Tongue (tissue), 2 donors: ENCODE results near the gene LYSET. TPM values are rescaled to one million over a fixed set of nuclear protein-coding genes. Genes with fewer than 3 reads are reported as not detected.
A peak's percentile ranks its signal among the peaks of the same experiment; 100 is the strongest.
"Not testable (repeated sequence)": the region's sequence is repeated elsewhere in the genome, so short reads cannot be mapped to it uniquely, and the experiment has no call there.

Experiments used
- DNase-seq: peaks from one replicate; pipeline ENCODE4 v3.0.0-alpha.2; 2015
- total RNA-seq: library from RNA; depleted of rRNA; stranded (reverse); fragments of >200 nt; gene quantifications from one replicate; pipeline ENCODE4 v1.2.3, GENCODE V29; 2014

Gene LYSET, protein sequence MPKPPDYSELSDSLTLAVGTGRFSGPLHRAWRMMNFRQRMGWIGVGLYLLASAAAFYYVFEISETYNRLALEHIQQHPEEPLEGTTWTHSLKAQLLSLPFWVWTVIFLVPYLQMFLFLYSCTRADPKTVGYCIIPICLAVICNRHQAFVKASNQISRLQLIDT
- total RNA-seq = 14.2 TPM

DNA sequence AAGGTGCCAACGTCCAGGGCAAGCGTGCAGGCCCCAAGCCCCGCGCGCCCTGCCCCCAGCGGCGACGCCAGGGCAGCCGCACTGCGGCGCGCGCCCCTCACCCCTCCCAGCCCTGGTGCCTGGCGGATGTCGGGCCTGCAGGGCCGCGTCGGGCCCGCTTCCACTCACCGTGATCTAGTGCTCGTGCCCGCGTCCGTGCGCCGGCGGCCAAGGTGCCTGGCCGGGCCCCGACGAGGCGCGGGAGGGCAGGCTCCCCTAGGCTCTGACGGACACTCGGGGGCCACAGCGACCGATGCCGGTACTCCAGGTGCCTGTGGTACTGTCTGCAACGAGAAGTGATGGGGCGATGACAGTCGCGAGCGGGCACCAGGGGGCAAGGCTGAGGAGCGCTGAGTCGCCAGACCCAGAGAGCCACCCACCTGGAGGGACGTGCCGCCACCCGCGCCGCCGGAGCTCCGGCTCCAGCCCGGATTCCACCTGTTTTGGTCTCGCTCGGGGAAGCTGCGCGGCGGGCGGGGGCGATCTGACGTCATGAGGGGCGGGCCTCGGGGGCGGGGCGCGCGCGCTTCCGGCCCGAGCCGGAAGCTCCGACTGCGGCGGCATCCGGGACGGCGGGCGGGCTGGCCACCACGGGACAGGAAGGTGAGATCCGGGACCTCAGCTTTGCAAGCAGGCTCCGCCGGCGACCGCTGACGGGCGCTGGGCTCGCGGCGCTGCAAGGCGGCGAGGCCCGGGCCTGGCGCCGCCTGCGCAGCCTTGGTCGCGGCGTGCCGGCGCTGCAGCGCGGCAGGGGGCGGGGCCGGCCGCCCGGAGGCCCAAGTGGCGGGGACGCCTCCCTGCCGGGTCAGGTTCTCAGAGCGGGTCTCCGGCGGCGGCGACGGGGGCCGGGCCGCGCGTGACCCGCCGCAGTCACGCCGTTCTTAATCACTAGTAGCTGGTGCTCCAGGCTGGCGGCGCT lies at the start of gene LYSET, which contains the start of gene MOAP1:
Gene LYSET, plus strand, starts transcription at position 927 of the 958 bp plus-strand sequence. CDS start 89 bp downstream, outside the sequence.
Gene MOAP1, minus strand, starts transcription at position 507 of the 958 bp plus-strand sequence. CDS start 655 bp downstream, outside the sequence.
- peak; percentile 93 for DNase-seq

GRCh38 chr14:93135399-93135798 lies 49.7 kb upstream of the LYSET start:
- DNase-seq = no peak

- no peak for DNase-seq
Measured at GRCh38 chr14:93136009-93136408, 49.1 kb upstream of the LYSET start.

DNA sequence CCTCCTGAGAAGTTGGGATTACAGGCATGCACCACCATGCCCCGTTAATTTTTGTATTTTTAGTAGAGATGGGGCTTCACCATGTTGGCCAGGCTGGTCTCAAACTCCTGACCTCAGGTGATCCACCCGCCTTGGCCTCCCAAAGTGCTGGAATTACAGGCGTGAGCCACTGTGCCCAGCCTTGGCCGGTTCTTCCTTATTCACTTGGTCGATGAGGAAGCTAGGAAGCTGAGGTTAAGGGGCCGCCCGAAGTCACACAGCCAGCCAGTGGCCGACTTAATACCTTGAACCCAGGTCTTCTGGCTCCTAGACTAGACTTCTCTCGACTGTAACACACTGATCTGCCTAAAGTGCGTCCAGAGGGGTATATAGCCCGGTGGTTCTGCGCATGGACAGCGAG lies 48.6 kb upstream of the LYSET start:
- DNase-seq = not testable (repeated sequence)

DNA sequence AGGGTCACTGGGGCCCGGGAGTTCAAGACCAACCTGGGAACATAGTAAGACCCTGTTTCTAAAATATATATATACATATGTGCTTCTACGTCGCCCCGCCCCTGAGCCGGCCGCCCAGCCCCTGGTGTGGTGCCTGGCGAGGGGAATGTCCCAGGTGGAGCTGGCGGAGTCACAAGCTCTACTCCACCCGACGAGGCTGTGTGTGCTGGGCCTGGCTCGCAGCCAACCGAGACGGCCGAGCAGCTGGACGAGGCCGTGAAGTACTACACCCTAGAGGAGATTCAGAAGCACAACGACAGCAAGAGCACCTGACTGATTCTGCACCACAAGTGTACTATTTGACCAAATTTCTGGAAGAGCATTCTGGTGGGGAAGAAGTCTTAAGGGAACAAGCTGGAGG lies 47.3 kb upstream of the LYSET start:
- peak; percentile 64 for DNase-seq

DNA sequence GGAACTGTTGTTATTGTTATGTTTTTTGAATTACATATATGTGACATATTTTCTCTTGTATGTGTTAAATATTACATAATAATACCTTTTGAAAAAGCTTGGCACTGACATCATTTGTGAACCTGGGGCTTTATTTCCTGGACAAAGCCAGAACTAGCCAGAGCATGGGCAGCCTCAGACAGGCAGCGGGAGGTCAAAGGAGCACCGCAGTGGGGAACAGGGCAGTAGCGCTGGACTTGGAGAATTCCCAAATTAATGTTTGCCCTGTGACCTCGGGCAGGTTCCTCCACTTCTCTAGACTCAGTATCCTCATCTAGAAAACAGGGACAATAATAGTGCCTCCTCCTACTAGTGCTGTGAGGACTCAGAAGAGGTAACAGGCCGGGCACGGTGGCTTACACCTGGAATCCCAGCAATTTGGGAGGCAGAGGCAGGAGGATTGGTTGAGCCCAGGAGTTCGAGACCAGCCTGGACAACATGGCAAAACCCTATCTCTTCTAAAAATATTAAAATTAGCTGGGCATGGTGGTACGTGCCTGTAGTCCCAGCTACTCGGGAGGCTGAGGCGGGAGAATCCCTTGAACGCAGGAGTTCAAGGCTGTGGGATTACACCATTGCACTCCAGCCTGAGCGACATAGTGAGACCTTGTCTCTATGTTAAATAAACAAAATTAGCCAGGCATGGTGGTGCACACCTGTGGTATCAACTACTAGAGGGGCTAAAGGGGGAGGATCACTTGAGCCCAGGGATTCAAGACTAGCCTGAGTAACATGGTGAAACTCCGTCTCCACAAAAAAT lies 42.1 kb upstream of the LYSET start:
- no peak for DNase-seq

DNA sequence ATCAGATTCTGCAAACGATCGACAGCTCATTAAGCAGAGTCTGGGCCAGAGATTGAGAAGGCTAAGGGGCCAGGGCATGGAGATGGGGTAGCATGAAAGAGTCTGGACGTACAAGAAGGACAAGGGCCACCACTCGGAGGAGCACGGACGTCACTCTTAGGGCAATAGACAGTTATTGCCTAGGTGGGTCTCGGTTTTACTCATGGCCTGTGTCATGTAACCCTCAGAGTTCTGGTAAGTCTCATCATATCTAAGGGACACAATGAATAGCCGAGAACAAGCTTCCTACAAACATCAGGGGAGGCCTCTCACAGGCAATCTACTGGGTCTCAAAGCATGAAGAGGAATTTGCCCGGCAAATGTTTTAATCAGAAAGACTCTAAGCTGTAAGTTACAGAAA lies 39.0 kb upstream of the LYSET start:
- DNase-seq = no peak

DNA sequence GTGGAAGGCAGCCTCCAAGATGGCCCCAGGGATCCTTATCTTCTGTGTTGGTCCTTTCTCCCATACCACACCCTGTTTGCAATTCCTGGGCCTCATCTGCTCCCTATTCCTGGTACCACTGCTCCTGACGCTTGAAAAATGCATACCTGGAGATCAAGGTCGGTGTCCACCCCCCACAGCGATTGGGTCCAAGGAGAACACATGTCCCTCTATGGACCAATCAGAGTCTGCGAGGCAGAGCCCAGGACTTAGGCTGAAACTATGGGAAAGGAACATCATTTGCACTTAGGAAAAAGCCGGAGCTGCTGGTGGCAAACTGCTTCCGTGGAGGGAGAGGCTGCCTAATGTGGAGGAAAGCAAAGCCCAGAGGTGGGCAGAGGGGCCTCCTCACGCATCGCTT lies 36.1 kb upstream of the LYSET start:
- no peak for DNase-seq

DNA sequence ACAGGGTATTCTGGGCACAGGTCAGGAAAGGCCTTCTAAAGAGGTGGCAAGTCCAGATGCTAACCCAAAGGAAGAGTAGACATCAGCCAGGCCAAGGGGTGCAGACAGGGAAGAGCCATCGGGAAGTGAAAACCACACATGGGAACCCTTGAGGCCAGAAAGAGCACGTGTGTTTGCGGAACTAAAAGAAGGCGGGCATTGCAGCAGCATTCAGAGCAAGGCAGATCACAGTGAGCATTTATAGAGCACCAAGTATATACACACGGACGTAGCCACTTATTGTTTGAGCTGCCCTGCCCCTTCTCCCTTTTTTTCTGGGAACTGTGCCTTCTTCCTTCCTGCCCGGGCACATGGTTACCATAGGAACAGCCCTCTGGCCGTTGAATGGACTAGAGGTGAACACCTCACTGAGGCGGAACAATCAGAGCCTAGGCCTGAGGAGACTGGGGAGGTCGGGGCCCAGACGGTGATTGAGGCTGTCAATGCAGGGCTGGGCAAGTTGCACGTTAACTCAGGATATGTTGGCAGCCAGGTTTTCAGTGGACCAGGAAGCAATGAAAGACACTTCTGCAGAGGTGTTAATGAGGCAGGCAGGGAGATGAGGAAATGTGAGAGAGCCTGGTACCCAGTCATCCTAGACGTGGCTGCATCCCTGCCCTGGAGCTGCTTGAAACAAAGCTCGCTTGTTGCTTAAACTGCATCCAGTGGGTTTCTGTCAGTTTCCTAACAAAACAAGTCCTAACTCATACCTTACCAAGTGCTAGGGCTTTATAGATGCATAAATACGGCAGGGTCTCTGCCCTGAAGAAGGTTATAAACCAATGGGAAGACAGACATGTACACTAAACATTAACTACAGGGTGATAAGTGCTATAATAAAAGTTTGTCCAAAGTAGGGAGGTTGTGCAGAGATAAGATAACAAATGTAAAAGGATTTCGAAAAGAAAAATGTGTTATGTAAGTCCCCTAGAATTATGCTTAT lies 34.6 kb upstream of the LYSET start:
- DNase-seq = no peak

DNA sequence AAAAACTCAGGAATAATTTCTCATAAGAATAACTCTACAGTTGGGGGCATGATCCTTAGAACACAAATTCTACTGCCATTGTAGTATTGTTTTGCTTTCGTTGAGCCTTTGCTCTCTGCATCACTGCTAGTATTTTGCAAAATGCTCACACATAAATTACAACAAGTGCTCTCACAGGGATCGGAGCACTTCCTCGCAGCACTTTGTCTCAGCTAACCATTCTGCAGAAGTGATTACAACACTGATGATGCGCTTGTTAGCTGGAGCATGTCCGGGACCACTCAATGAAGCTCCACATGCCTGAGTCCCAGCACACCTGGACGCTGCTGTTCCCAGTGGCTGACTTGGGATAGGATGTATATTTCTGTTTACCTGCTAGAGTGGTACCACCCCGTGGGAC lies 32.0 kb upstream of the LYSET start:
- DNase-seq = no peak

DNA sequence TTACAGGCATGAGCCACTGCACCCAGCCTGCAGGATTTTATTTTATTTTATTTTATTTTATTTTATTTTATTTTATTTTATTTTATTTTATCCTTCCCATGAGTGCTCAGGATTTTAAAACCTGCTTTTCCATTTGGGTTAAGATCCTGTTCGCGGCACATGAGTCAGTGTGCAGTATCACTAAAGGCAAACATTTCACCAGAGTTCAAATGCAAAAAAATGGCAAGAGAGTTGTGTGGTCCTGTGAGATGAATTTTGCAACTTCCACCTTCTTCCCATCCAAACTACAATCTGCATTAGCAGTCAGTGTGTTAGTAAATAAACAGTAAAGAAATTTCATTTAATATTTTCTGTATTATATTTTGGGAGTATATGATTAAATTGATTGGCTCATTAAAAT lies 29.4 kb upstream of the LYSET start:
- no peak for DNase-seq

DNA sequence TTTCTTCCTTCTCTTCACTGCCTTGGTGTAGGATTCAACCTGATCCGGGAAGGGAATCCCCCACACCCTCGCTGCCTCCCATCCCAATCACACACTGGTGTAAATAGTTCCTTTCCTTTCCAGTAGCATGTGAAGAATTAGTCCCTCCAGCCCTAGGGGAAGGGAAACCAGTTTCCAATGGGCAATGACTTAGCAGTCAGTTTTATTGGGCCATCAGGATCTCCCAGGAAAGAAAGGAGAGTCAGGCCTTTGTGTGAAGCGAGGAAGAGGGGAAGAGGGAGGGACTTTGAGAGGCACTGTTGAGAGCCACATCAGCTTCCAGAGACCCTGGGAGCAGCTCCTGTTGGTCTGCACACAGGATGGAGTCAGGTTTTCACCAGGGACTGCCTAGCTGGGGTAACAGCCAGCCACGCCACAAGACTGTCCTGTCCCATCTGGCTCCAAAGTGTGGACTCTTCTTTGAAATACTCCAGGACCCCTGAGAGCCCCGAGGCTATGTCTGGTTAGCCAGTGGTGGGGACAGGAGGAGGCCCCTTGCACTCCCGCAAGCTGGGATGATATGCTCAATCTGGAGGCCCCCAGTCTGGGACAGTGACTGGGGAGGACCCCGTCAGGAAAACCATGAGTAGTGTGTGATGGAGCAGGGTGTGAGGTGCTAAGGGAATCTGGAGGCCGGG lies 28.3 kb upstream of the LYSET start:
- no peak for DNase-seq

DNA sequence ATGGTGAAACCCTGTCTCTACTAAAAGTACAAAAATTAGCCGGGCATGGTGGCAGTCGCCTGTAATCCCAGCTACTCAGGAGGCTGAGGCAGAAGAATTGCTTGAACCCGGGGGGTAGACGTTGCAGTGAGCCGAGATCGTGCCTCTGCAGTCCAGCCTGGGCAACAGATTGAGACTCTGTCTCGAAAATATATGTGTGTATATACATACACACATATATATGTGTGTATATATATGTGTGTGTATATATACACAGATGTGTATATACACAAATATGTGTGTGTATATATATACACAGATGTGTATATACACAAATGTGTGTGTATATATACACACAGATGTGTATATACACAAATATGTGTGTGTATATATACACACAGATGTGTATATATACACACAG lies 26.8 kb upstream of the LYSET start:
- not testable (repeated sequence) for DNase-seq

DNA sequence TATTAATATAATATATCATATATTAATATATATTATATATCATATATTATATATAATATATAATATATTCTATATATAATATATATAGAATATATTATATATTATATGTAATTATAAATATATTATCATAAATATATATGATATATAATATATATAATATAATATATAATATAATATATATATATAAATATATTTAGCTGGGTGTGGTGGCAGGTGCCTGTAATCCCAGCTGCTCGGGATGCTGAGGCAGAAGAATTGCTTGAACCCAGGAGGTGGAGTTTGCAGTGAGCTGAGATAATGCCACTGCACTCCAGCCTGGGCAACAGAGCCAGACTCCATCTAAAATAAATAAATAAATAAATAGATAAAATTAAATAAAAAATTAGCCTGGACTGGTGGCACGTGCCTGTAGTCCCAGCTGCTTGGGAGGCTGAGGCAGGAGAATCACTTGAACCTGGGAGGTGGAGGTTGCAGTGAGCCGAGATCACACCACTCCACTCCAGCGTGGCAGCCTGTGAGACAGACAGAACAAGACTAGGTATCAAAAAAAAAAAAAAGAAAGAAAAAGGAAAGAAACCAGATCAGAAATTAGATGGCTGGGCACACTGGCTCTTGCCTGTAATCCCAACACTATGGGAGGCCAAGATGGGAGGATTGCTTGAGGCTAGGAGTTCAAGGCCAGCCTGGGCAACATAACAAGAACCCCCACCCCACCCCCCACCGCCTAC lies 25.3 kb upstream of the LYSET start:
- DNase-seq = not testable (repeated sequence)

- no peak for DNase-seq
Measured at GRCh38 chr14:93160353-93160801, 24.7 kb upstream of the LYSET start.

- DNase-seq = no peak
Measured at GRCh38 chr14:93161411-93161940, 23.6 kb upstream of the LYSET start.

- DNase-seq = no peak
Measured at GRCh38 chr14:93163564-93163963, 21.6 kb upstream of the LYSET start.

DNA sequence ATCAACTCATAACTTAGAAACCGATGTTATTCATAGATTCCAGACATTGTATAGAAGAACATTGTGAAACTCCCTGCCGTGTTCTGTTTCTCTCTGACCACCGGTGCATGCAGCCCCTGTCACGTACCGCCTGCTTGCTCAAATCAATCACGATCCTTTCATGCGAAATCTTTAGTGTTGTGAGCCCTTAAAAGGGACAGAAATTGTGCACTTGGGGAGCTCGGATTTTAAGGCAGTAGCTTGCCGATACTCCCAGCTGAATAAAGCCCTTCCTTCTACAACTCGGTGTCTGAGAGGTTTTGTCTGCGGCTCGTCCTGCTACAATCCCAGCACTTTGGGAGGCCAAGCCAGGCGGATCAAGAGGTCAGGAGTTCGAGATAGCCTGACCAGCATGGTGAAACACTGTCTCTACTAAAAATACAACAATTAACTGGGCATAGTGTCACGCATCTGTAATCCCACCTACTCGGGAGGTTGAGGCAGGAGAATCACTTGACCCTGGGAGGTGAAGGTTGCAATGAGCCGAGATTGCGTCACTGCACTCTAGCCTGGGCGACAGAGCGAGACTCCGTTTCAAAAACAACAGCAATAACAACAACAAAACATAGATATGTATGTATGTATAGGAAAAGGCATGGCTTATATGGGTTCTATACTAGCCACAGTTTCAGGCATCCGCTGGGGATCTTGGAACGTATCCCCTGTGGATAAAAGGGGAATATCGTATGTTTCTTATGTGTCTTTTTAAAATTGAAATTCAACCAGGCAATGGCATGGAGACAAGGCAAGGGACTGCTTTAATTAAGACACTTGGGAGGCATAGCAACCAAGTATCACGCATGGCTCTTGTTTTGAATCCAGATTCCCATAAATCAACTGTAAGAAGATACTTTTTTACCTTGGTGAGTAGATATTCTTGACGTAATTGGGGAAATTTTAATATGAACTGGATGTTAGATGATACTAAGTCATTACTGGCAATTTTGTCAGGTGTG lies 19.5 kb upstream of the LYSET start:
- not testable (repeated sequence) for DNase-seq
